Endodermal cell (in vitro differentiated cells): ENCODE measurements around the gene SLC25A39. TPM values are rescaled to one million over a fixed set of nuclear protein-coding genes. Genes with fewer than 3 reads are reported as not detected.
"Not testable (repeated sequence)": the region's sequence is repeated elsewhere in the genome, so short reads cannot be mapped to it uniquely, and the experiment has no call there.

Experiments used
- DNase-seq: peaks from one replicate; pipeline ENCODE4 v3.0.0-alpha.2; 2017
- H3K27ac ChIP-seq: 2 replicates; pipeline ENCODE4 v1.5.1; 2013; ENCODE audit warnings: mild to moderate bottlenecking, low read depth, low read length, moderate library complexity
- H3K27me3 ChIP-seq: 2 replicates; pipeline ENCODE4 v1.6.1; 2013; ENCODE audit warnings: mild to moderate bottlenecking, low read length, moderate library complexity; ENCODE audit not compliant: insufficient read depth, control insufficient read depth, poor library complexity, severe bottlenecking
- H3K36me3 ChIP-seq: 2 replicates; pipeline ENCODE4 v1.7.0; 2013; ENCODE audit warnings: mild to moderate bottlenecking, low read length, moderate library complexity; ENCODE audit not compliant: control insufficient read depth, insufficient read depth
- H3K4me1 ChIP-seq: one replicate; pipeline ENCODE4 v1.7.0; 2013; ENCODE audit warnings: low read length; ENCODE audit not compliant: control insufficient read depth, insufficient read depth
- H3K4me3 ChIP-seq: 2 replicates; pipeline ENCODE4 v1.5.1; 2013; ENCODE audit warnings: mild to moderate bottlenecking, low read length, moderate library complexity
- H3K9ac ChIP-seq: 2 replicates; pipeline ENCODE4 v1.6.1; 2013; ENCODE audit warnings: mild to moderate bottlenecking, low read length, moderate library complexity; ENCODE audit not compliant: poor library complexity, severe bottlenecking; ENCODE audit errors: extremely low read depth
- H3K9me3 ChIP-seq: 2 replicates; pipeline ENCODE4 v1.6.1; 2013; ENCODE audit warnings: mild to moderate bottlenecking, low read length, moderate library complexity; ENCODE audit not compliant: control insufficient read depth
- H3K27ac Mint-ChIP-seq: 2 replicates; pipeline ENCODE4 v1.8.0; 2020; ENCODE audit warnings: mixed read lengths
- H3K27me3 Mint-ChIP-seq: 2 replicates; pipeline ENCODE4 v1.8.0; 2021; ENCODE audit warnings: mild to moderate bottlenecking, mixed read lengths; ENCODE audit not compliant: insufficient read depth
- H3K36me3 Mint-ChIP-seq: 2 replicates; pipeline ENCODE4 v1.8.0; 2020; ENCODE audit warnings: low read depth, mixed read lengths
- H3K4me1 Mint-ChIP-seq: 2 replicates; pipeline ENCODE4 v1.8.0; 2020; ENCODE audit warnings: mixed read lengths
- H3K4me3 Mint-ChIP-seq: 2 replicates; pipeline ENCODE4 v1.8.0; 2020; ENCODE audit warnings: mild to moderate bottlenecking, moderate library complexity, mixed read lengths
- H3K9me3 Mint-ChIP-seq: 2 replicates; pipeline ENCODE4 v1.8.0; 2020; ENCODE audit warnings: mild to moderate bottlenecking, mixed read lengths
- WGBS, 2 experiments: methylation state at CpG; one replicate each; pipeline versions ENCODE4 v1.1.5 to v1.1.7; 2013; ENCODE audit warnings: missing lambda C conversion rate in 2 of 2, mixed read lengths in 1 of 2; ENCODE audit not compliant: insufficient coverage in 1 of 2, insufficient read length in 1 of 2; 5-methylcytosine and 5-hydroxymethylcytosine counted together
- total RNA-seq, 2 donors: library from RNA; stranded (reverse); fragmentation: NEBNext Ultra II Directional in 1 of 2; extraction: Animal tissue kit (Norgen Biotek cat#: 25700) in 1 of 2; gene quantifications; 2 replicates in 1 of 2; 3 replicates in 1 of 2; pipeline ENCODE4 v1.2.1, GENCODE V29; 2021
- TF ChIP-seq, protein P1 (sequence below): fragments of 200-600 bp; sonication (generic); conservative IDR thresholded peaks from 2 replicates; pipeline ENCODE4 v1.5.0; 2021; ENCODE audit warnings: antibody characterized with exemption, mild to moderate bottlenecking

SLC25A39 gene
- total RNA-seq, 2 donors from 2014 or later = 191 to 201 TPM

DNA sequence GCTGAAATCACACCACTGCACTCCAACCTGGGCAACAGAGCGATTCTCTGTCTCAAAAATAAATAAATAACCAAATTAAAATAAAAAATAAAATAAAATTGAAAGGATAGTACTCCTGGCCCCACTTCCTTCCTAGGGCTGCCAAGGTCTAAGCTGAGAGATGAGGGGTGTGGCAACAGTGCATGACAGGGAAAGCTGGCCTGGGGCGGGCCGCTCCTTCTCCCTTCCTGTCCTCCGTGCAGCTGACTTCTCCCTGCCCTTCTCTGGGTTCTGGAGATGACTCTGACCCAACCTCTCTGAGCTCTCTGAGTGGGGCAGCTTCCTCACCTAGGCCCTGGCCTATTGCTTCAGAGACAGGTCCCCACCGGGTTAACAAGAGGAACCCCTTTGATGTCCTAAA, 8.7 kb upstream of the SLC25A39 start:
- Mint-ChIP-seq H3K36me3 (no peaks in the 10 kb centered on the region), H3K4me1 (no peaks in the 10 kb centered on the region), H3K4me3 (no peak overlapping the region), H3K27me3 (peaks cover 3% of the 10 kb centered on the region), H3K27ac (no peak overlapping the region), H3K9me3 (no peaks in the 10 kb centered on the region)
- no peak for DNase-seq
- Histone ChIP-seq H3K4me1 (no peaks in the 10 kb centered on the region), H3K9ac (no peak overlapping the region), H3K27me3 (no peaks in the 10 kb centered on the region), H3K9me3 (no peaks in the 10 kb centered on the region), H3K27ac (no peak overlapping the region), H3K36me3 (no peaks in the 10 kb centered on the region), H3K4me3 (no peak overlapping the region)
- whole genome bisulfite sequencing, 2 experiments = 92 to 96% methylated on average over 4 of the region's 5 CpGs
- TF ChIP-seq, protein P1, sequence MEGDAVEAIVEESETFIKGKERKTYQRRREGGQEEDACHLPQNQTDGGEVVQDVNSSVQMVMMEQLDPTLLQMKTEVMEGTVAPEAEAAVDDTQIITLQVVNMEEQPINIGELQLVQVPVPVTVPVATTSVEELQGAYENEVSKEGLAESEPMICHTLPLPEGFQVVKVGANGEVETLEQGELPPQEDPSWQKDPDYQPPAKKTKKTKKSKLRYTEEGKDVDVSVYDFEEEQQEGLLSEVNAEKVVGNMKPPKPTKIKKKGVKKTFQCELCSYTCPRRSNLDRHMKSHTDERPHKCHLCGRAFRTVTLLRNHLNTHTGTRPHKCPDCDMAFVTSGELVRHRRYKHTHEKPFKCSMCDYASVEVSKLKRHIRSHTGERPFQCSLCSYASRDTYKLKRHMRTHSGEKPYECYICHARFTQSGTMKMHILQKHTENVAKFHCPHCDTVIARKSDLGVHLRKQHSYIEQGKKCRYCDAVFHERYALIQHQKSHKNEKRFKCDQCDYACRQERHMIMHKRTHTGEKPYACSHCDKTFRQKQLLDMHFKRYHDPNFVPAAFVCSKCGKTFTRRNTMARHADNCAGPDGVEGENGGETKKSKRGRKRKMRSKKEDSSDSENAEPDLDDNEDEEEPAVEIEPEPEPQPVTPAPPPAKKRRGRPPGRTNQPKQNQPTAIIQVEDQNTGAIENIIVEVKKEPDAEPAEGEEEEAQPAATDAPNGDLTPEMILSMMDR = no peak

DNA sequence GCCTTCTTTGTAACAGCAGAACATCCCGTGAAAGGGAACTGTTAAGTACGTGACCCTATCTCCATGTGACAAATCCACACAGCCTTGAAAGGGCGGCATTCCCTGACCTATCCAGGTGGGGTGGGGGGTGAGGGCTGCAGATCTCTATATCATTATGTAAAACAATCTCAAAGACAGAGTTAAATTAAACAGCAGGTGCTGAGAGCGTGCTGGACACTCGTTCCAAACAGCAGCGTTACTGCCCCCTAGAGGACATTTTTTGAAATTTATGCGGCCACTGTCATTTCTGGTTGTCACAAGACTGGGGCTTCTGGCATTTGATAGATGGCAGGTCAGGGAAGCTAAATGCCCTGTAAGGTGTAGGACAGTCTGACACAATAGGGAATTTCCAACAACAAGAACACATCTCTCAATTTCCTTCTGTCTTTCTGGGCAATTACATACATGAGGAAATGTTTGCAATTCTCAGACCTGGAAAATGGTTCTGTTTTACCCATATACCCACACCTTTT, 6.7 kb upstream of the SLC25A39 start:
- H3K27me3 ChIP-seq = no peaks in the 10 kb centered on the region
- no peak overlapping the region for H3K9ac ChIP-seq
- no peaks in the 10 kb centered on the region for H3K9me3 ChIP-seq
- peak; percentile 93 for DNase-seq
- no peaks in the 10 kb centered on the region for H3K9me3 Mint-ChIP-seq
- no peak overlapping the region for H3K4me3 Mint-ChIP-seq
- TF ChIP-seq, protein P1 = peak; percentile 87
- no peaks in the 10 kb centered on the region for H3K36me3 Mint-ChIP-seq
- H3K27ac ChIP-seq = no peak overlapping the region
- H3K4me3 ChIP-seq = no peak overlapping the region
- no peaks in the 10 kb centered on the region for H3K36me3 ChIP-seq
- H3K4me1 ChIP-seq = no peaks in the 10 kb centered on the region
- H3K4me1 Mint-ChIP-seq = no peaks in the 10 kb centered on the region
- no peak overlapping the region for H3K27ac Mint-ChIP-seq
- no peaks in the 10 kb centered on the region for H3K27me3 Mint-ChIP-seq
- 0 to 25% methylated on average over 4 to 7 of the region's 7 CpGs for WGBS, 2 experiments

DNA sequence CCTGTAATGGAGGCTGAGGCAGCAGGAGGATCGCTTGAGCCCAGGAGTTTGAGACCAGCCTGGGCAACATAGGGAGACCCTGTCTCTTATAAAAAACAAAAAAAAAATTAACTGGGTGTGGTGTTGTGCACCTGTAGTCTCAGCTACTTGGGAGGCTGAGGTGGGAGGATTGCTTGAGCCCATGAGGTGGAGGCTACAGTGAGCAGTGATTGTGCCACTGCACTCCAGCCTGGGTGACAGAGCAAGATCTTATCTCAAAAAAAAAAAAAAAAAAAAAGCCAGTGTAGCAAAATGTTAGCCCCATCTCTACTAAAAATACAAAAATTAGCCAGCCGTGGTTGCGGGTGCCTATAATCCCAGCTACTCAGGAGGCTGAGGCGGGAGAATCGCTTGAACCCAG, 5.6 kb upstream of the SLC25A39 start:
- WGBS, 2 experiments = 91 to 100% methylated on average over 2 to 5 of the region's 5 CpGs
- H3K27me3 Mint-ChIP-seq, H3K9me3 Mint-ChIP-seq, DNase-seq, H3K4me1 Mint-ChIP-seq, H3K9ac ChIP-seq, H3K4me3 Mint-ChIP-seq, H3K36me3 Mint-ChIP-seq, H3K27me3 ChIP-seq, H3K9me3 ChIP-seq, H3K27ac ChIP-seq, H3K4me3 ChIP-seq, H3K27ac Mint-ChIP-seq, H3K4me1 ChIP-seq, H3K36me3 ChIP-seq: not testable (repeated sequence)

DNA sequence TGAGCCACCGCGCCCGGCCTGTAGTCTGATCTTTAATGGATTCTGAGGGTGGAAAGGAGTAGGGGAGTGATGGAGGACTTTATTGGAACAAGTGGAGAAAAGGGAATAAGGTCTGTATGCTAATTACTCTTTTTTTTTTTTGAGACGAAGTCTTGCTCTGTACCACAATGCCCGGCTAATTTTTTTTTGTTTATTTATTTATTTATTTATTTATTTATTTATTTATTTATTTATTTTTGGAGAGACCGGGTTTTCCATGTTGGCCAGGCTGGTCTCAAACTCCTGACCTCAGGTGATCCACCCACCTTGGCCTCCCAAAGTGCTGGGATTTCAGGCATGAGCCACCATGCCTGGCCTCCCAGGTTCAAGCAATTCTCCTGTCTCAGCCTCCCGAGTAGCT, 4.9 kb upstream of the SLC25A39 start:
- not testable (repeated sequence) for H3K9me3 ChIP-seq, H3K4me1 Mint-ChIP-seq, H3K27me3 Mint-ChIP-seq, H3K9me3 Mint-ChIP-seq, H3K27ac ChIP-seq, H3K36me3 Mint-ChIP-seq, DNase-seq, H3K4me1 ChIP-seq, H3K9ac ChIP-seq, H3K27ac Mint-ChIP-seq, H3K4me3 ChIP-seq, H3K36me3 ChIP-seq, H3K4me3 Mint-ChIP-seq, H3K27me3 ChIP-seq
- WGBS, 2 experiments = 91 to 97% methylated on average over 4 to 5 of the region's 7 CpGs
